DOHH2 (cell line): ENCODE data around the gene EML4.

Experiments used
- CTCF ChIP-seq: fragments of 200-600 bp; sonication (generic); IDR thresholded peaks from one replicate; pipeline ENCODE4 v1.5.1; 2014; ENCODE audit warnings: antibody characterized with exemption, mild to moderate bottlenecking, low read depth, low read length; ENCODE audit not compliant: poor library complexity, severe bottlenecking
- EZH2phosphoT487 ChIP-seq: fragments of 200-600 bp; sonication (generic); IDR thresholded peaks from 2 replicates; pipeline ENCODE4 v1.6.1; 2017; ENCODE audit warnings: borderline replicate concordance, mild to moderate bottlenecking, antibody characterized with exemption, low read length, moderate library complexity, mixed read lengths

GRCh38 chr2:42227491-42227890 is 58.3 kb downstream of the EML4 start:
- no peak for TF ChIP-seq EZH2phosphoT487
- no peak for TF ChIP-seq CTCF
